ENCODE measurements around the gene CLIC3. TPM values are rescaled to one million over a fixed set of nuclear protein-coding genes. Genes with fewer than 3 reads are reported as not detected.

CLIC3 gene
- total RNA-seq, 1 experiment from 2014 or later, result not detected

DNA sequence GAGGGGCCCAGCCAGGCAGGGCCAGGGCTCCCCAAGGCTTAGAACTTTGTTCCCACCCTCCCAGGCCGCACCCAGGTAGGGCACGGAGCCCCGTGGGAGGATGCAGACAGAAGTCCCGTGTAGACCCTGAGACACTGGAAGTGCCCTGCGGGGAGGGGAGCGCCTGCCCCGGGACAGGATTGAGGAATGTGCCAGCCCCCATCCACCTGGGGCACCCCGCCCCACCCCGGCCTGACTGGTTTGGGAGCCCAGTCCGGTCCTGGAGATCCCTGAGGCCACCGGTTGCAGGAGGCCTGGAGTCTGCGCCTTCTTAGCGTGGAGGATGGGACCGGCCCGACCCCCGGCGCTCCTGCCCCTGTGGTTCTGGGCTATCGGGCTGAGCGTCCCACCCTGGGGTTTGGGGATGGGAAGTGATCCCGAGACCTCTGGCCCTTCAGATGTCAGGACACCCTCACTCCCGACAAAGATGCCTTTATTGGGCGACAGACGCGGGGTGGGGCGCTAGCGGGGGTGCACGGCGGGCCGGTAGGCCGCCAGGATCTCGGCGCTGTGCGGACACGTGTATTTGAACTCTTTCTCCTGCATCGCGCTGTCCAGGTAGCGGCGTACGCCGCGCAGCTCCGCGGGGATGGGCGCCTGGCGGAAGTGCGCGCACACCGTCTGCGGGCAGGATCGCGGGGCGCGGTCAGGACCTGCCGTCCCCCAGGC lies 2.0 kb downstream of the CLIC3 start:
- H3K4me2 ChIP-seq (ENCODE audit: low read depth, low read length, poor library complexity, severe bottlenecking), result no peak overlapping the region
- no peaks in the 10 kb centered on the region for H3K9me3 ChIP-seq (ENCODE audit: low read length)
- no peak overlapping the region for H3K9ac ChIP-seq (ENCODE audit: low read length)
- no peak overlapping the region for H2AFZ ChIP-seq (ENCODE audit: low read length)
- no peak overlapping the region for H3K4me3 ChIP-seq (ENCODE audit: low read length)
- H3K4me1 ChIP-seq (ENCODE audit: low read length), result peaks cover 21% of the 10 kb centered on the region
- peaks cover 6% of the 10 kb centered on the region; the same call in 1 of the 2 replicates for H4K20me1 ChIP-seq (ENCODE audit: insufficient read depth, low read depth, low read length)
- 0 out of 2 replicates have a peak, but pooled peaks cover 5% of the 10 kb centered on the region for H3K79me2 ChIP-seq (ENCODE audit: low read length)
- H3K27me3 ChIP-seq (ENCODE audit: low read length), result no peaks in the 10 kb centered on the region
- no peak overlapping the region for H3K27ac ChIP-seq (ENCODE audit: low read length)
- no peaks in the 10 kb centered on the region for H3K9me2 ChIP-seq (replicated peaks; ENCODE audit: insufficient read depth, low read length)
- no peaks in the 10 kb centered on the region for H3K36me3 ChIP-seq (ENCODE audit: insufficient read depth, low read length)
- no peak for DNase-seq

DNA sequence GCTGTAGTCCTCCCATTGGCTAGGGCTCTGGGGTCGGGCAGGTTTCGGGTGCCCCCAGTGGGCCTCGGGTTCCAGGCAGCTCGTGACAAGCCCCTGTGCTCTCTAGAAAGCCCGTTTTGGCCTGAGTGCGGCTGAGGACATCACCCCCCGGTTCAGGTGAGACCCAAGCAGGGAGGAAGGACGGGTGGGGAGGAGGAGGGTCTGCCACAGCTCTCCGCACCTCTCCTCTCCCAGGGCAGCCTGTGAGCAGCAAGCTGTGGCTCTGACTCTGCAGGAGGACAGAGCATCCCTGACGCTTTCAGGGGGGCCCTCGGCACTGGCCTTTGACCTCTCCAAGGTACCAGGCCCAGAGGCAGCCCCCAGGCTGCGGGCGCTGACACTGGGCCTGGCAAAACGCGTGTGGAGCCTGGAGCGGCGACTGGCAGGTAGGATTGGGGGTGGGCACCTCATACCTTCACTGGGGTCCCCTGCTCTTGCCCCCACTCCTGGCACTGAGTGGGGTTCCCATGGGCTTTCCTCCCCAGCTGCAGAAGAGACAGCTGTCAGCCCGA lies 3.5 kb downstream of the CLIC3 start:
- Histone ChIP-seq H3K9me2 (replicated peaks; ENCODE audit: insufficient read depth, low read length) (no peaks in the 10 kb centered on the region), H3K4me3 (ENCODE audit: low read length) (peak overlapping the region; percentile 90), H2AFZ (ENCODE audit: low read length) (peak overlapping the region; percentile 63; the same call in 1 of the 2 replicates), H3K4me2 (ENCODE audit: low read depth, low read length, poor library complexity, severe bottlenecking) (peak overlapping the region; percentile 97), H3K27ac (ENCODE audit: low read length) (0 out of 2 replicates have a peak overlapping the region, but pooled peaks have one; percentile 25), H3K9ac (ENCODE audit: low read length) (peak overlapping the region; percentile 84), H3K9me3 (ENCODE audit: low read length) (no peaks in the 10 kb centered on the region), H3K4me1 (ENCODE audit: low read length) (peaks cover 21% of the 10 kb centered on the region), H3K79me2 (ENCODE audit: low read length) (0 out of 2 replicates have a peak, but pooled peaks cover 5% of the 10 kb centered on the region), H3K36me3 (ENCODE audit: insufficient read depth, low read length) (no peaks in the 10 kb centered on the region), H4K20me1 (ENCODE audit: insufficient read depth, low read depth, low read length) (peaks cover 6% of the 10 kb centered on the region; the same call in 1 of the 2 replicates), H3K27me3 (ENCODE audit: low read length) (no peaks in the 10 kb centered on the region)
- no peak for DNase-seq

DNA sequence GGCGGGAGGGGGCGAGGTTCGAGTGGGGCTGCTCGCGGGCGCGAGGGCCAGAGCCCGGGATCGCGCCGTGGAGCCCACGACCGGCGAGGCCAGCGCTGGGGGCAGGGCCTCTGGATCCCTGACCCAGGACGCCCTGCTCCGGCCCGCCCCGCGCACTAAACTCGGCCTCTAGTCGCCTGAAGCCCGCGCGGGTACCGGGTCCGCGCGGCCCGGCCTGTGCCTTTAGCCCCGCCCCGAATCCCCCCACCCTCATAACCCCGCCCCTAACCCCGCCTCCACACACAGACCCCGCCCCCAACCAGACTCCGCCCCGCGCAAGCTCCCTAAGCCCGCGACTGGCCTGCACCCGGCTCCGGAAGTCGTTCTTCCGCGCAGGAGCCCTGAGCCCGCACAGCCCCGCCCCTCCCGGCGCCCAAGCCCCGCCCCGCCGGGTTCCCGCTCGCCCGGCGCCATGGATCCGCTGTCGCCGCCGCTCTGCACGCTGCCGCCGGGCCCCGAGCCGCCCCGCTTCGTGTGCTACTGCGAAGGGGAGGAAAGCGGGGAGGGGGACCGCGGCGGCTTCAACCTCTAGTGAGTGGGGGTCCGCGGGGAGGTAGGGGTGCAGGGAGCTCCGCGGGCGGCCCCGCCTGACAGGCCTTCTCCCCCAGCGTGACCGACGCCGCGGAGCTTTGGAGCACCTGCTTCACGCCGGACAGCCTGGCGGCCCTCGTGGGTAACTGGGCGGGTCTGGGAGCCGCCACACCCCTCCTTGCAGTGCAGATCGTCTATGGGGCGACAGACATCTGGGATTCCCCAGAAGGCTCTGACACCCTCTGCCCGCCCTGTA lies 4.2 kb downstream of the CLIC3 start, which contains the start of gene PAXX:
PAXX (plus strand) TSS at position 430 of the 826 bp plus-strand sequence; CDS start at position 452, 22 bp downstream.
- Histone ChIP-seq H3K27me3 (ENCODE audit: low read length) (no peaks in the 10 kb centered on the region), H3K79me2 (ENCODE audit: low read length) (0 out of 2 replicates have a peak, but pooled peaks cover 5% of the 10 kb centered on the region), H3K9me3 (ENCODE audit: low read length) (no peaks in the 10 kb centered on the region), H4K20me1 (ENCODE audit: insufficient read depth, low read depth, low read length) (peaks cover 6% of the 10 kb centered on the region; the same call in 1 of the 2 replicates), H3K4me2 (ENCODE audit: low read depth, low read length, poor library complexity, severe bottlenecking) (peak within 1 kb of the TSS; percentile 97), H3K9ac (ENCODE audit: low read length) (peak within 1 kb of the TSS; percentile 84), H3K27ac (ENCODE audit: low read length) (0 out of 2 replicates have a peak within 1 kb of the TSS, but pooled peaks have one; percentile 25), H3K9me2 (replicated peaks; ENCODE audit: insufficient read depth, low read length) (no peaks in the 10 kb centered on the region), H3K4me3 (ENCODE audit: low read length) (peak within 1 kb of the TSS; percentile 90), H3K4me1 (ENCODE audit: low read length) (peaks cover 21% of the 10 kb centered on the region), H2AFZ (ENCODE audit: low read length) (peak within 1 kb of the TSS; percentile 63; the same call in 1 of the 2 replicates), H3K36me3 (ENCODE audit: insufficient read depth, low read length) (no peaks in the 10 kb centered on the region)
- peak; percentile 97 for DNase-seq

DNA sequence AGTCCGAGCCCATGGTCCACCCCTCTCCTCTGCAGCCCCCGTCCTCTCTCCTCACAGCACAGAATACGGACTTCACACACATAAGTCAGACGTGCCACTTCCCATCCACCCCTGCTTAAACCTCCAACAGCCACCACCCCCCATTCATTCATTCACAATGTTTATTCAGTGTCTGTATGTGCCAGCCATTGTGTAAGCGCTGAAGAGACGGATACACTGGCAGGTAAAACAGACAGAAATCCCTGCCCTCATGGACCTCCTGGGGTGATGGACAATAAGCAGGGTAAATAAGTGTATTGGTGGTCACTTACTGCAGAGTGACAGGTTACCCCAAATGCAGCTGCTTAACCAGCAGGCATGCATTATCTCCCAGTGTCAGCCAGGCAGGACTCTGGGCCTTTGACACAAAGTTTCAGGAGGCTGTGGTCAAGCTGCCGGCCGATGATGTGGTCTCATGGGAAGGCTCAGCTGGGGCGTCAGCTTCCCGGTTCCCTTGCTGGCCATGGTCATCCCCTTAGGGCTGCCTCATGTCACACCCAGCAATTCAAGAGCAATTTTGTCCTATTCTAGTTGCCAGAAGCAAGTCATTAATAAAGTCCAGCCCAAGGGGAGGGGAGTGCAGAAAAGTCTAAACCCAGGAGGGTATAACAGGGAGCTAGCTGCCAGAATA lies 6.0 kb downstream of the CLIC3 start:
- DNase-seq, result no peak
- Histone ChIP-seq H3K27me3 (ENCODE audit: low read length) (no peaks in the 10 kb centered on the region), H2AFZ (ENCODE audit: low read length) (no peak overlapping the region), H3K27ac (ENCODE audit: low read length) (no peak overlapping the region), H3K4me1 (ENCODE audit: low read length) (peaks cover 16% of the 10 kb centered on the region), H3K9me2 (replicated peaks; ENCODE audit: insufficient read depth, low read length) (no peaks in the 10 kb centered on the region), H3K9ac (ENCODE audit: low read length) (no peak overlapping the region), H4K20me1 (ENCODE audit: insufficient read depth, low read depth, low read length) (peaks cover 6% of the 10 kb centered on the region; the same call in 1 of the 2 replicates), H3K36me3 (ENCODE audit: insufficient read depth, low read length) (no peaks in the 10 kb centered on the region), H3K4me3 (ENCODE audit: low read length) (no peak overlapping the region), H3K9me3 (ENCODE audit: low read length) (no peaks in the 10 kb centered on the region), H3K79me2 (ENCODE audit: low read length) (0 out of 2 replicates have a peak, but pooled peaks cover 5% of the 10 kb centered on the region), H3K4me2 (ENCODE audit: low read depth, low read length, poor library complexity, severe bottlenecking) (no peak overlapping the region)

DNA sequence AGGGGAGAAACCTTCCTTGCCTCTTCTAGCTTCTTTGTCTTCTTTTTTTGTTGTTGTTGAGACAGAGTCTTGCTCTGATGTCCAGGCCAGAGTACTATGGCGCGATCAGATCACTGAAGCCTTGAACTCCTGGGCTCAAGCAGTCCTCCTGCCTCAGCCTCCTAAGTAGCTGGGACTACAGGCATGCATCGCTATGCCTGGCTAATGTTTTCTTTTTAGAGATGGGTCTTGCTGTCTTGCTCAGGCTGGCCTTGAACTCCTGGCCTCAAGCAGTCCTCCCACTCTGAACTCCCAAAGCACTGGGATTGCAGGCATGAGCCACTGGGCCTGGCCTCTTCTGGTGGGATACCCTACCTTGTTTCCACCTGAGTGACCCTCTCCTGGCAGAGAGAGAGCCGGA lies 7.5 kb downstream of the CLIC3 start:
- no peaks in the 10 kb centered on the region for H3K9me2 ChIP-seq (replicated peaks; ENCODE audit: insufficient read depth, low read length)
- no peaks in the 10 kb centered on the region for H3K9me3 ChIP-seq (ENCODE audit: low read length)
- no peak overlapping the region for H3K27ac ChIP-seq (ENCODE audit: low read length)
- no peak overlapping the region for H3K9ac ChIP-seq (ENCODE audit: low read length)
- H3K79me2 ChIP-seq (ENCODE audit: low read length), result 0 out of 2 replicates have a peak, but pooled peaks cover 5% of the 10 kb centered on the region
- H4K20me1 ChIP-seq (ENCODE audit: insufficient read depth, low read depth, low read length), result peaks cover 6% of the 10 kb centered on the region; the same call in 1 of the 2 replicates
- no peaks in the 10 kb centered on the region for H3K27me3 ChIP-seq (ENCODE audit: low read length)
- H2AFZ ChIP-seq (ENCODE audit: low read length), result no peak overlapping the region
- no peak overlapping the region for H3K4me2 ChIP-seq (ENCODE audit: low read depth, low read length, poor library complexity, severe bottlenecking)
- no peak overlapping the region for H3K4me3 ChIP-seq (ENCODE audit: low read length)
- no peaks in the 10 kb centered on the region for H3K36me3 ChIP-seq (ENCODE audit: insufficient read depth, low read length)
- peaks cover 16% of the 10 kb centered on the region for H3K4me1 ChIP-seq (ENCODE audit: low read length)
- no peak for DNase-seq

DNA sequence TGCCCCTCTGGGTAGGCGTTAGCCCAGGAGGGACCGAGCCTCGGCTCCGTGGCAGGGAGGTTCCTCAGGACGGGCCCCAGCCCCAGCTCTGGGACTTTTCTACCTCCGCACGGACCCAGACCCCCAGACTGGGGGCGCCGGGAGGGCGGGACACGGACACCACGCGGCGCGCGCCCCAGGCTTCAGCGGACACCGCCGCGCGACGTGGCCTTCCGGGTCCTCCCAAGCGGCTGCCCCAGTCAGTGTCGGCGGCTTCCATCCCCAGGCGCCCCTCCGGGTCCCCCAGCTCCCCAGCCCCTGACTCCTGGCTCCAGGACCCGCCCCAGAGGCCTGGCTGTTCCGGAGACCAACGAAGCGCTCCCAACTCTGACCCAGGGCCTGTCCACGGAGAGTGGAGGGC lies 10.5 kb downstream of the CLIC3 start:
- no peak overlapping the region for H3K27ac ChIP-seq (ENCODE audit: low read length)
- H3K79me2 ChIP-seq (ENCODE audit: low read length), result no peaks in the 10 kb centered on the region
- H3K4me1 ChIP-seq (ENCODE audit: low read length), result no peaks in the 10 kb centered on the region
- H2AFZ ChIP-seq (ENCODE audit: low read length), result no peak overlapping the region
- H3K9me3 ChIP-seq (ENCODE audit: low read length), result no peaks in the 10 kb centered on the region
- no peaks in the 10 kb centered on the region for H4K20me1 ChIP-seq (ENCODE audit: insufficient read depth, low read depth, low read length)
- no peak for DNase-seq
- no peaks in the 10 kb centered on the region for H3K36me3 ChIP-seq (ENCODE audit: insufficient read depth, low read length)
- H3K4me3 ChIP-seq (ENCODE audit: low read length), result no peak overlapping the region
- H3K4me2 ChIP-seq (ENCODE audit: low read depth, low read length, poor library complexity, severe bottlenecking), result no peak overlapping the region
- no peaks in the 10 kb centered on the region for H3K27me3 ChIP-seq (ENCODE audit: low read length)
- H3K9ac ChIP-seq (ENCODE audit: low read length), result no peak overlapping the region
- H3K9me2 ChIP-seq (replicated peaks; ENCODE audit: insufficient read depth, low read length), result no peaks in the 10 kb centered on the region

DNA sequence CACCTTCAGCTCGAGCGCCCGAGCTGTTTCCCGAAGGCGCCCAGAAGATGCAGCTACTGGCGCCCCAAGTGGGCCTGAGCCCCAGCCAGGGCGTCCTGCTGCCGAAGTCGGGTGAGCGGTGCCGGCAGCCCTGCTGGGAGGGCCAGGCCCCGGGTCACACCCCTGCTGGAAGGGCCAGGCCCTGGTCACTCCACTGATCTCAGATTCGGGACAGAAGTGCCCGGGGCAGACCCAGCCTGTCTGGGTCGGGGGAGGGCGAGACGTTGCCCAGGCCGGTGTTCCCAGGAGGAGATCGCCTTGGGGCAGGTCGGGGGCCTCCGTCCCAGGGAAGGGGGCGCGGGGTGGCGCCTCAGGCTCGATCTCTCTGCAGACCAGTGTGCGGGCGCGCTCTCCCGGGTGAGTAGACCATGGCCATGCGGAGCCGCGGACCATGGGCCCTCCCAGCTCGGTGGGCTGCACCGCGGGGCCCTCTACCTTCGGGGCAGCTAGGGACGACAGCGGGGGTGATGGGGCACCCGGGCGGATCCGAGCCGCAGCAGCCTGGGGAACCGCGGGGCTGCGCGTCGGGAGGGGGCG lies 11.3 kb downstream of the CLIC3 start:
- no peaks in the 10 kb centered on the region for H3K9me2 ChIP-seq (replicated peaks; ENCODE audit: insufficient read depth, low read length)
- H3K36me3 ChIP-seq (ENCODE audit: insufficient read depth, low read length), result no peaks in the 10 kb centered on the region
- no peak for DNase-seq
- no peaks in the 10 kb centered on the region for H3K9me3 ChIP-seq (ENCODE audit: low read length)
- H3K27ac ChIP-seq (ENCODE audit: low read length), result no peak overlapping the region
- no peak overlapping the region for H3K9ac ChIP-seq (ENCODE audit: low read length)
- no peaks in the 10 kb centered on the region for H3K27me3 ChIP-seq (ENCODE audit: low read length)
- H3K4me2 ChIP-seq (ENCODE audit: low read depth, low read length, poor library complexity, severe bottlenecking), result no peak overlapping the region
- H3K4me1 ChIP-seq (ENCODE audit: low read length), result no peaks in the 10 kb centered on the region
- H3K79me2 ChIP-seq (ENCODE audit: low read length), result no peaks in the 10 kb centered on the region
- no peaks in the 10 kb centered on the region for H4K20me1 ChIP-seq (ENCODE audit: insufficient read depth, low read depth, low read length)
- no peak overlapping the region for H3K4me3 ChIP-seq (ENCODE audit: low read length)
- H2AFZ ChIP-seq (ENCODE audit: low read length), result no peak overlapping the region
